ENCODE results near the gene MYO19.

- TF ChIP-seq USF2 (IDR thresholded peaks at IDR 0.05; ENCODE audit: low read length) (no peak), CTCF (IDR thresholded peaks at IDR 0.05; ENCODE audit: control extremely low read depth in 1 of 3, insufficient read depth in 1 of 3, low read depth in 1 of 3, low read length in 3 of 3) (no peak), SIX5 (IDR thresholded peaks at IDR 0.05; ENCODE audit: low read depth, low read length) (no peak), POLR2A (IDR thresholded peaks at IDR 0.05; ENCODE audit: control extremely low read depth in 1 of 2, low read depth in 2 of 2, low read length in 2 of 2) (no peak), TBP (IDR thresholded peaks at IDR 0.05; ENCODE audit: low read depth, low read length) (no peak)
Observed at GRCh38 chr17:36485805-36486203, 48.9 kb downstream of the MYO19 start.

Measured in H1 (cell line).